Tibial nerve (tissue), 4 donors: ENCODE data around the gene CIDEC. TPM values are rescaled to one million over a fixed set of nuclear protein-coding genes. Genes with fewer than 3 reads are reported as not detected.
A peak's percentile ranks its signal among the peaks of the same experiment; 100 is the strongest.

Experiments used
- DNase-seq, 2 donors: peaks; one replicate each; pipeline ENCODE4 v3.0.0-alpha.2; 2019; ENCODE audit warnings: low spot score in 2 of 2
- H3K27ac ChIP-seq, 4 donors: fragments of 200-600 bp; sonication (generic) in 3 of 4; one replicate each; pipeline ENCODE4 v1.5.1; 2017 to 2019; ENCODE audit warnings: mild to moderate bottlenecking in 1 of 4
- H3K27me3 ChIP-seq, 2 donors: fragments of 200-600 bp; sonication (generic) in 1 of 2; one replicate each; pipeline versions ENCODE4 v1.5.1 to v1.6.0; 2017 to 2019
- H3K36me3 ChIP-seq, 3 donors: fragments of 200-600 bp; sonication (generic); one replicate each; pipeline ENCODE4 v1.5.1; 2018 to 2019
- H3K4me1 ChIP-seq, 4 donors: fragments of 200-600 bp; sonication (generic) in 3 of 4; one replicate each; pipeline ENCODE4 v1.5.1; 2017 to 2019
- H3K4me3 ChIP-seq, 4 donors: fragments of 200-600 bp; sonication (generic) in 3 of 4; one replicate each; pipeline ENCODE4 v1.5.1; 2017 to 2019; ENCODE audit warnings: mild to moderate bottlenecking in 1 of 4, moderate library complexity in 1 of 4
- H3K9me3 ChIP-seq, 4 donors: fragments of 200-600 bp; sonication (generic) in 3 of 4; one replicate each; pipeline ENCODE4 v1.5.1; 2017 to 2019
- EP300 ChIP-seq, 2 donors: sonication (generic); formaldehyde crosslinking; IDR thresholded peaks; one replicate each; pipeline ENCODE4 v1.6.1; 2017; ENCODE audit warnings: antibody characterized with exemption in 2 of 2, mild to moderate bottlenecking in 1 of 2
- POLR2A ChIP-seq, 2 donors: fragments of 450-650 bp; IDR thresholded peaks; one replicate each; pipeline ENCODE4 v1.6.1; 2017; ENCODE audit warnings: antibody characterized with exemption in 2 of 2, mild to moderate bottlenecking in 2 of 2, moderate library complexity in 2 of 2
- WGBS, 2 donors: methylation state at CpG; one replicate each; pipeline ENCODE4 v1.1.5; 2018; 5-methylcytosine and 5-hydroxymethylcytosine counted together
- total RNA-seq, 4 donors: library from RNA; depleted of rRNA; stranded (reverse); fragments of >200 nt; gene quantifications; one replicate each; pipeline ENCODE4 v1.1.0, GENCODE V29; 2016
- TF ChIP-seq, protein P1 (sequence below), 5 experiments: fragments of 200-600 bp in 3 of 5; fragments of 450-650 bp in 2 of 5; sonication (generic) in 3 of 5; IDR thresholded peaks; one replicate each; pipeline ENCODE4 v1.5.1; 2016 to 2019; ENCODE audit warnings: antibody characterized with exemption in 5 of 5, mild to moderate bottlenecking in 3 of 5, moderate library complexity in 2 of 5

Gene CIDEC
- 100 to 1,000 TPM in 3 of 4 donors, 10 to 100 TPM in 1; 72.4 to 380 (median 174) TPM for total RNA-seq

DNA sequence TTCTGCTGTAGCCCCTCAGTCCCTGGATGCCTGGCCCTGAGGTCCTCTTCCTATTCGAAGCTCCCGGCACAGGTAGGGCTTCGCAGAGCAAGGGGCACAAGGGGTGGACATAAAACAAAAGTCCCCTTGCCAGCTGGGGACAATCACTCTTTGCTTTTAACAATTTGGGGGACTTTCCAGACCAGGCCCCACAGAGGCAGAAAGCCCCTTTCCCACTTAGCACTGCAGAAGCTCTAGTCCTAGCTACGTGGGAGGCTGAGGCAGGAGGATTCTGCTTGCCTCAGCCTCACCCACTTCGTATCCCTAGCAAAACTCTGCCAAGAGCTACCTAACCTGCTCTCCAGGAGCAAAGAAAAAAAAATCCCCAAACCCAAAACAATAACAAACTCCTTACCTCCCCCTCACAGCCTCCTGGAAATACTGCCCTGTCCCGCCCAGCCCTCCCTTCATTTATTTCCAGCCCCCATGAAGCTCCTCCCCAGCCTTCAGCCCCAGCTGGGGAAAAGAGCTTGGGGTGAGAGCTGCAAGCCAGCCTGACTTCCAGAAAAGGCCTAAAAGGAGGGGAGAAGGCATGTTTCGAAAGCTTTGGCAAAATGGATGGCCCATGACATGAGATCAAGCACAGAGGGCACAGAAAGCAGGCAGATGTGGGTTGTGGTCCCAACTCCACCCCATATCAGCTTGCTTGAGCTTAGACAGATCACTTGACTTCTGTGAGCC is at the start of gene CIDEC:
TSS of gene CIDEC (minus strand) at position 424 of the 720 bp plus-strand sequence. CDS start 1,767 bp downstream, outside the sequence.
- Histone ChIP-seq H3K36me3 (no peaks in the 10 kb centered on the region), H3K27me3 (no peaks in the 10 kb centered on the region), H3K4me3 (no peak within 1 kb of the TSS), H3K4me1 (peaks cover 0 to 5% (median 0%) of the 10 kb centered on the region in 4 donors), H3K9me3 (no peaks in the 10 kb centered on the region), H3K27ac (no peak within 1 kb of the TSS)
- TF ChIP-seq POLR2A (IDR thresholded peaks at IDR 0.05): no peak
- TF ChIP-seq, protein P1, sequence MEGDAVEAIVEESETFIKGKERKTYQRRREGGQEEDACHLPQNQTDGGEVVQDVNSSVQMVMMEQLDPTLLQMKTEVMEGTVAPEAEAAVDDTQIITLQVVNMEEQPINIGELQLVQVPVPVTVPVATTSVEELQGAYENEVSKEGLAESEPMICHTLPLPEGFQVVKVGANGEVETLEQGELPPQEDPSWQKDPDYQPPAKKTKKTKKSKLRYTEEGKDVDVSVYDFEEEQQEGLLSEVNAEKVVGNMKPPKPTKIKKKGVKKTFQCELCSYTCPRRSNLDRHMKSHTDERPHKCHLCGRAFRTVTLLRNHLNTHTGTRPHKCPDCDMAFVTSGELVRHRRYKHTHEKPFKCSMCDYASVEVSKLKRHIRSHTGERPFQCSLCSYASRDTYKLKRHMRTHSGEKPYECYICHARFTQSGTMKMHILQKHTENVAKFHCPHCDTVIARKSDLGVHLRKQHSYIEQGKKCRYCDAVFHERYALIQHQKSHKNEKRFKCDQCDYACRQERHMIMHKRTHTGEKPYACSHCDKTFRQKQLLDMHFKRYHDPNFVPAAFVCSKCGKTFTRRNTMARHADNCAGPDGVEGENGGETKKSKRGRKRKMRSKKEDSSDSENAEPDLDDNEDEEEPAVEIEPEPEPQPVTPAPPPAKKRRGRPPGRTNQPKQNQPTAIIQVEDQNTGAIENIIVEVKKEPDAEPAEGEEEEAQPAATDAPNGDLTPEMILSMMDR (IDR thresholded peaks at IDR 0.05): no peak
- no peak for TF ChIP-seq EP300 (IDR thresholded peaks at IDR 0.05)
- DNase-seq: no peak
- WGBS, 2 donors: 81 to 87% methylated on average over 7 of the region's 7 CpGs

DNA sequence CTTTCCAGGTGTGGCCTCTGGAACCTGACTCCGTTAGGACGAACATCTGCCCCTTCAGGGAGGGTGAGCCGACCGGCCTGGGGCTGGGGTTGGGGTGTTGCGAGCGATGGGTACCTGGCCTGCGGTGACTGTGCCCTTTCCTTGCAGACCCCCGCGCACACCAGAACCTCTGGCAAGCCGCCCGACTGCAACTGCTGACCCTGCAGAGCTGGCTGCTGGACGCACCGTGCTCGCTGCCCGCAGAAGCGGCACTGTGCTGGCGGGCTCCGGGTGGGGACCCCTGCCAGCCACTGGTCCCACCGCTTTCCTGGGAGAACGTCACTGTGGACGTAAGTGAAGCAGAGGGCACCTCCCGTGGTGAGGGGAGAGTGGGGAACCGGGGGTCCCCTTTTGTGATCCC is 48.1 kb upstream of the CIDEC start:
- WGBS, 2 donors: 91 to 95% methylated on average over 21 to 23 of the region's 23 CpGs
- Histone ChIP-seq H3K4me1 (peaks cover 0 to 14% (median 4%) of the 10 kb centered on the region in 4 donors), H3K27ac (no peak overlapping the region), H3K36me3 (peaks cover 0 to 75% (median 0%) of the 10 kb centered on the region in 3 donors), H3K27me3 (no peaks in the 10 kb centered on the region), H3K4me3 (no peak overlapping the region), H3K9me3 (no peaks in the 10 kb centered on the region)
- no peak for DNase-seq
- no peak for TF ChIP-seq EP300 (IDR thresholded peaks at IDR 0.05)
- TF ChIP-seq, protein P1 (IDR thresholded peaks at IDR 0.05): no peak
- TF ChIP-seq POLR2A (IDR thresholded peaks at IDR 0.05): no peak

- Histone ChIP-seq H3K9me3 (no peaks in the 10 kb centered on the region), H3K4me1 (peaks cover 0 to 47% (median 29%) of the 10 kb centered on the region in 4 donors), H3K27ac (peak overlapping the region in 1 of 4 donors; percentile 95), H3K4me3 (no peak overlapping the region), H3K36me3 (peaks cover 0 to 27% (median 0%) of the 10 kb centered on the region in 3 donors), H3K27me3 (no peaks in the 10 kb centered on the region)
- DNase-seq: no peak
- TF ChIP-seq, protein P1 (IDR thresholded peaks at IDR 0.05): no peak
- TF ChIP-seq POLR2A (IDR thresholded peaks at IDR 0.05) (no peak), EP300 (IDR thresholded peaks at IDR 0.05) (no peak)
- WGBS, 2 donors: 91 to 93% methylated on average over 7 to 8 of the region's 8 CpGs
Measured at GRCh38 chr3:9918261-9919038, 38.4 kb upstream of the CIDEC start.

- WGBS, 2 donors: 78 to 81% methylated on average over 7 to 10 of the region's 10 CpGs
- Histone ChIP-seq H3K27ac (peak overlapping the region; percentile 87 to 97 (median 92)), H3K4me1 (peaks cover 0 to 49% (median 29%) of the 10 kb centered on the region in 4 donors), H3K36me3 (peaks cover 0 to 21% (median 0%) of the 10 kb centered on the region in 3 donors), H3K27me3 (no peaks in the 10 kb centered on the region), H3K4me3 (peak overlapping the region in 2 of 4 donors; percentile 81 to 93), H3K9me3 (no peaks in the 10 kb centered on the region)
- DNase-seq: no peak
- no peak for TF ChIP-seq POLR2A (IDR thresholded peaks at IDR 0.05)
- TF ChIP-seq, protein P1 (IDR thresholded peaks at IDR 0.05): no peak
- TF ChIP-seq EP300 (IDR thresholded peaks at IDR 0.05): no peak
Measured at GRCh38 chr3:9917820-9918219, 37.8 kb upstream of the CIDEC start.
